Hematopoietic multipotent progenitor cell treated with erythropoietin and hydrocortisone succinate and interleukin-3 and kit ligand, for 15 days (in vitro differentiated cells): ENCODE measurements around the gene XRCC4.

Experiments
- DNase-seq: peaks from one replicate; pipeline ENCODE4 v3.0.0-alpha.2; 2015; ENCODE audit warnings: low spot score

Gene XRCC4

DNA sequence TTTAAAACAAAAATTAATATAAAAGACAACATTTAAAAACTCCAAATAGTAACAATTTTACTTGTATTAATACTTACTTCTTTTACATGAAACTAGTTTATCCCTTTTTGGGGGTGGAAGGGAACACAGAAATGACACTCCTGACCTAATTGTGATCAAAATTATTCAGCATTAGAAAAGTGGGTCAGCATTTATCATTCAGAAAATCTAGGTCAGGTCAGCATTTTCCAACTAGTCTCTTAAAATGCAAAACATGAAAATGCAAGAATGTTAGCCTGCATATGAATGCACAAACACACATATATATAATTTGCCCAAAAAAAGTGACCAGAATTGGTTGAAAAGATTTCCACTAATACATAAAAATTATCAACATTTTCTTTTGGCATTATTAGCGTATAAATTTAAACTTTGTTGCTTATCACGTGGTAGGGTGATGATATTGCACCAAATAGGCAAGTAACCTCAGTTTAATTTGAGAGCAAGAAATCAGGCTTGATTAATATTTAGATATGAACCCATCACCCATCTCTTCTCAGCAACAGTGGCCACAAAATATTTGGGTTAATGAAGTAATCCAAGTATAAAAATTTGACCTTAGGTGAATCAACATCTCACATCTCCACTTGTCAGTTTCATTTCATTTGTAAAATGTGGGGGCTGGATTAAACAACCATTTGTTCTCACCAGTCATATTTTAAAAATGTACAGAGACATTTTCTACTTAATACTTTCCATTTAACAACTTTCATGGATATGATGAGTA, 5.9 kb upstream of the XRCC4 start:
- no peak for DNase-seq

DNA sequence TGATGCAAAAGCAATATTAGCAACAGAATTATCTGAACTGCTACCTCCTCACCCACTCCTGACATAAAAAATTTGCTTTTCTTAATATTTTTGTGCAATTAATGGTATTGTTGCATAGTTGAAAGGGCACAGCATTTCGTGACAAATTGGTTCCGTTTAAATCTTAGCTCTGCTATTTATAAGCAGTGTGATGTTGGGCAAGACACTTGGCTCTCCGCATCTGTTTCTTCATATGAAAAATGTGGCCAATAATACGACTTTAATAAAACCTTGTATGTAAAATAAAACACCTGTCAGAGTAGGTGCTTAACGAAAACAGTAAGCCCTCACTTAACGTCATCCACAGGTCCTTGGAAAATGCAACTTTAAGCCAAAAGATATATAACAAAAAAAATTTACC, 4.4 kb upstream of the XRCC4 start:
- no peak for DNase-seq

DNA sequence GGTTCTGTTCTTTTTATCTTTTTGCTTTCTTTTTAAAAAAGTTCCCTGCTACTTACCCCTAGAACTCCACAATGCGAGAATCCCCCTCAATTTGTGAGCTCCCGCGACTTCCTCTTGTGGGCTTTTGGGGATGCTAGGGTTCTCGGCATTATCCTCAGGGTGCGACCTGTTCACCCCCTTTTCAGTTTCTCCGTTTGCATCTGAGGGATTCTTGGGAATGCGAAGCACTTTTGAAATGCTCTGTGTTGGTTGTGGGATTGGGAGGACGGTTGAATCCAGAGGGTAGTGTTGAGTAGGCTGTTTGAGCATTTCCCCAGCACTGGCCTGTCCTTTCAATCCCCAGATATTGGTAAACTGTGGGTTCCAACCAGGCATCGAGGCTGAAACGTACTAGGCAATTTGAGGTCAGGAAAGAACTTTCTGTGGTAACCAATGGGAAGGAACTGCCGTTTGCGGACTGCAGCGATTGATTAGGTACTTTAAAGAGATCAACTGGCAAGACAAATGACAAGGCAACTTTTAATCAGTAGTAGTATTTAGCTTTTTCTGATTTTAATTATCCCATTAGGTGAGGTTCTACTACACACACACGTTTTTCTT, 415 bp downstream of the XRCC4 start:
- no peak for DNase-seq

- no peak for DNase-seq
Measured at GRCh38 chr5:83082750-83083149, 5.4 kb downstream of the XRCC4 start.

DNA sequence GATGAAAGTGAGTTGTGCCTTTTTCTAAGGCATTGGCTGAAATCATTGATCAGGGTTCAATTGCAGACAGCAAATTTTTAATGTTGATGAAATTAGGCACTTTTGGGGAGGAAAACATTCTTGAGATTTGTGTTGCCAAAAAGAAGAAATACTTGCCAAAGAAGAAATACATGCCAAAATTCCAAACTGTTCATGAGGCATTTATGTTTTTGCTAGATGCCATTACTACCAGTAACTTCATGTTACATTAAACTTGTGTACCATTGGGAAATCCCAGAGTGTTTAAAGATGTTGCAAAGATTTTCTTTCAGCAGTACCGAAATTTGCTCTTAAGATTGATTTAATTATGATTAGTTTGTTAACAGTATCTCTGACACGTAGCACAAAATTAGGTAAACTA, 7.0 kb downstream of the XRCC4 start:
- no peak for DNase-seq

DNA sequence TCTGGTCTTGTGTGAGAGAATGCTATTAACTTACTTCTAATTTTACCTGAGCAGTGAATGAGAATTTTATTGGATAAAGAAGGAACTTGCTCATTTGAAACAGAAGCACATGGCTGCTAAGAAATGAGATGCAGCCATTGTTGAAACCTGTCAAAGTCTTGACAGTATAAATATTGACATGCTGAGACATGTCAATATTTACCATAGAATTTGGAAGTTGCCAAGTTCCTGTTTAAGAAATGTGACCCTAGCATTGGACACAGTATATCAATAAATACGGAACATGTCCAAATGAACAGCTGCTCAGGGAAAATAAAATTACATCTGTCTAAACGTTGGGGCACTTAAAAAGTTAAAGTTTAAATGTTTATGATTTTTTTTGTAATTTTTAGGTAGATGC, 7.8 kb downstream of the XRCC4 start:
- no peak for DNase-seq

GRCh38 chr5:83090169-83090568, 12.8 kb downstream of the XRCC4 start:
- no peak for DNase-seq

- no peak for DNase-seq
Measured at GRCh38 chr5:83092619-83093018, 15.3 kb downstream of the XRCC4 start.

DNA sequence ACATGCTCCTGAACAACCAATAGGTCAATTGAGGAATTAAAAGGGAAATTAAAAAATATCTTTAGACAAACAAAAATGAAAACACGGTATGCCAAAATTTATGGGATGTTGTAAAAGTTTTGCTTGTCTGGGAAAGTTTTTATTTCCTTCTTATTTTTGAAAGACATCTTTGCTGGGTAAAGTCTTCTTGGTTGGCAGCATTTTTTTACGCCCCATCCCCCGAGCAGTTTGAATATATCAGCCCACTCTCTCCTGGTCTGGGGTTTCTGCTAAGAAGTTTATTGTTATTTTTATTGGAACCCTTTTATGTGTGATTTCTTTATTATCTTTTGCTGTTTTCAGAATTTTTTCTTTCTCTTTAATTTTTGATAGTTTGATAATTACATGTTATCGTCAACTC, 16.3 kb downstream of the XRCC4 start:
- DNase-seq, result no peak

DNA sequence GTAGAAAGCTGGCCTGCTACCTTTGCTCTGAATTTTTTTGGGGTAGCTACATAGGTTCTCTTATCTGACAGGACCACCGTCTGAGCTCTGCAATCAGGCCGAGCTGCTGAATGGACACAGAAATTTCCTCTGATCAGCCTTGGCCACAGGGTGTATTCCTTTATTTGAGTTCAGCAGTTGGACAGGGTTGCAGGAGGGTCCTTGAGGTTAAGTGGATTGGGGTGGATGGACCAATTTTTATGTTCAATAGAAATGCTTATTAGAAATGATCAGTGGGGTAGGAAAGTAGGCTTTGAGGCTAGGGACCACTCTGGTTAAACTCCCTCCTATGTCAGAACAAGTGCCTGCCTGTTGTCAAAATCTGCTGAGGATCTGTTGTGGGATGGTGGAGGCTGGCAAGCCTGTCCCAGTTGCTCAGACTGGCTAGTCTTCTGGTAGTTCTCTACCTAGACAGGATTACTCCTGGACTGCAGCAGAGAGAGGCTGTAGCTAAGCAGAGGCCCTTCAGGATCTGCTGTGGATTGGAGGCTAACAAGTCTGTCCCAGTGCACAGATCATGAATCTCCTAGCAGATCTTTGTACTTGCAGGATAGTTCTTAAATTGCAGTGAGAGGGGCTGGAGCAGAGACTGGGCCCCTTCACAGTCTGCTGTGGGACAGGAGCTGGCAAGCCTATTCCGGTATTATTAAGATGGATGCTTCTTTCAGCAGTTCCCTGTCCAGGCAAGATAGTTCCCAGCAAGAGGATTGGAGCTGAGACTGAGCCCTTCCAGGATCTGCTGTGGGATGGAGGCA, 18.0 kb downstream of the XRCC4 start:
- DNase-seq, result no peak

DNA sequence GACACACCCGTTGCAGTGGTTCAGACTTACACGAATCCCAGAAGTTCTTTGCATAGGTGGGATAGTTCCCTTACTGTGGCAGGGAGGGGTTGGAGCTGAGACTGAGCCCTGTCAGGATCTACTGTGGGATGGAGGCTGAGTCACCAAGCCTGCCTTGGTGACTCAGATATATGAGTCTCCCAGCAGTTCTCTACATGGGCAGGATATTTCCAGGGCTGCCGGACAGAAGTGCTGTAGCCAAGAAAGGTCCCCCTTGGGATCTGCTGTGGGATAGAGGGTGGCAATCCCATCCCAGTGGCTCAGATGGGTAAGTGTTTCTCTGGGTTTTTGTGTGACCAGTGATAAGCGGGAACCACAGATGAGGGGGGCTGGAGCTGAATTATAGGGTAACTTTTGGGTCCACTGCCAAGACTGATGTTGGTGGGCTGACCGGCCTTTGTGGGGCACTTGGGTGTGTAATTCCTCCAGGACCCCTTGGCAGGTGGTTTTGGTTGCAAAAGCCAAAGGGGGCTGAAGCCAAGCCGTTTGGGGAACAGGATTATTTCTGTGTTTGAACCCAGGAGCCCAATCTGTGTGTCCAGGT, 18.7 kb downstream of the XRCC4 start:
- no peak for DNase-seq

GRCh38 chr5:83096660-83097339, 19.5 kb downstream of the XRCC4 start:
- DNase-seq, result no peak

GRCh38 chr5:83097689-83098231, 20.4 kb downstream of the XRCC4 start:
- DNase-seq, result no peak

DNA sequence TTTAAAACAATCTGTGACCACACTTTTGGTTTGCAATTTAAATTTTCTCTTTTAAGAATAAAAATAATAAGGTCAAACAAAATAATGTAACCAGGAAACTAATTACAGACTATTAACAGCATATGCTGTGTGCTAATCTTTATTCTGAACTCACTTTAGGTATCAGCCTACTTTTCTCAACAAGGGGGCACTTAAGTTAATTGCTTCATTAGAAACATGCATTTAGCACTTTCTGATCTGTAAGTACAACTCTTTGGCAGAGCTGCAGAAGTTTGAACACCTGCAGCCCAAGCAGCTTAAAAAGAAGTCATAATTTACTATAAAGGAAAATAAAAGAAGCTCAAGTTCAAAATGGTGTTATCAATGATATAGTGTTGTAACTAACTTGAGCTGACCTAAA, 21.7 kb downstream of the XRCC4 start:
- no peak for DNase-seq

GRCh38 chr5:83099445-83099844, 22.1 kb downstream of the XRCC4 start:
- no peak for DNase-seq

GRCh38 chr5:83101514-83101913, 24.2 kb downstream of the XRCC4 start:
- no peak for DNase-seq

- DNase-seq, result no peak
Measured at GRCh38 chr5:83102364-83102980, 25.1 kb downstream of the XRCC4 start.

DNA sequence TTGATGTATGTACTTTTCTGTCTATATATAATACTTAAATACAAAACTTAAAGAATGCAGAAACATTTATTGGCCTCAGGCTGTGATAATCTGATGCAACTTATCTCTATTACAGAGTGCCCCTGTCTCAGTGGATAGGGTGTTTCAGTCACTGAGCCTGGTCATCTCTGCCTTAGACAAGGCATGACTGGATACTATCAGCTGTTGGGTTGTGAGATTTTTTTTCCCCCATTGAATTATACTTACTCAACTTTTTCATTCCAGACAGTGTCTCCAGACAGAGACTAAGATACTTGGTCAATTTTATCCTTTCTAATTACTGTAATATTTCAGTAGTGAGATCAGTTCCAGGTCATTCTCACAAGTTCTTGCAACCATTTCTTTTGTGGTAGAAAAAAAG, 26.7 kb downstream of the XRCC4 start:
- no peak for DNase-seq

- no peak for DNase-seq
Measured at GRCh38 chr5:83107692-83108420, 30.5 kb downstream of the XRCC4 start.

- DNase-seq, result no peak
Measured at GRCh38 chr5:83109380-83109779, 32.0 kb downstream of the XRCC4 start.

DNA sequence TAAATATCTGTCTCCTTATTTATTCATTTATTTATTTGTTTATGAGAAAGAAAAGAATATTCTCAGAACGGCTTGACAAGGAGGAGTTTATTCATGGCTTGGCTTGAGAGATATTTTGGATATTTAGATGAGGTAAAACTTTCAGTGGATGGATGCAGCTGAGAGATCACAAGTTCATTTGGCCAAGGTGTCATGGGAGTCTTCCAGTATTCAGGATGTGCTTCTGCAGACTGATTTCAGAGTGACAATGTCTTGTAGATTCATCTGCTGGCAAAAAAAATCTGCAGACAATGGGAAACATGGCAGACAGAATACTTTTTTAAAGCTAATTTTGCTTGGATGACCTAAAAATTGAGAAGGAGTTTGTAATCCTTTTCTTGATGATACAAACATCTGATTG, 38.5 kb downstream of the XRCC4 start:
- DNase-seq, result no peak
